GM21423 (cell line): ENCODE results near the gene OTOA.
"Not testable (repeated sequence)": the region's sequence is repeated elsewhere in the genome, so short reads cannot be mapped to it uniquely, and the experiment has no call there.

ENCODE experiments used
- ATAC-seq: cut with Tn5 transposase; IDR thresholded peaks from one replicate; pipeline ENCODE4 v1.9.1; 2021; ENCODE audit warnings: mild to moderate bottlenecking, moderate library complexity; ENCODE audit not compliant: unreplicated experiment

Gene OTOA

GRCh38 chr16:21801538-21802374 is 138.0 kb downstream of the OTOA start:
- not testable (repeated sequence) for ATAC-seq

GRCh38 chr16:21802375-21802663 is 138.6 kb downstream of the OTOA start:
- ATAC-seq = not testable (repeated sequence)
